Measurements from ENCODE around the gene THPO.

Gene THPO

DNA sequence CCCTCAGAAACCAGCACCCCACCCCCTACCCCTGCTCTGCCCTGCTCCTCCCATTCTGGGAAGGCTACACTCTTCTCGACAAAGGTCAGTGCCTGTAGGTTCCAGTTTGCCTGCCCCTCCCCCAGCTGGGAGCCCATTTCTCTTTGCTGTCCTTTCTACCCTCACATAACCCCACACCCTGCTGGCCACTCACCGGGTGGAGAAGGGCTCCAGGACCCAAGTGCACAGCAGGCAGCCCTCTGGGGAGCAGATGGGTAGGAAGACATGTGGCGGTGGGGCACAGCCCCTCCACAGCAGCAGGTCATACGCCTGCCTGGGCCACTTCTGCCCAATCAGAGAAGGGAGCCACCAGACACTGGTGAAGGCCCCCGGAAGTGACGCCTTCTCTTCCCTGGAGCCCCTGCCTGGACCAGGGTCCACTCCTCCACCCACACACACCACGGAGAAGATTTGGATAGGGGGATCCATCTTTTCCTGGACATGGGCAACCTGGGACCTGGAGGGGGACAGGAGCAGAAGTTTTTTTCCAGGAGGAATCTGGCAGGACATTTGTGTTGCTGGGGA lies at the start of gene THPO:
Gene THPO, minus strand, starts transcription at position 326 of the 564 bp plus-strand sequence. CDS start 1,948 bp downstream, outside the sequence.
- no peak for DNase-seq

DNA sequence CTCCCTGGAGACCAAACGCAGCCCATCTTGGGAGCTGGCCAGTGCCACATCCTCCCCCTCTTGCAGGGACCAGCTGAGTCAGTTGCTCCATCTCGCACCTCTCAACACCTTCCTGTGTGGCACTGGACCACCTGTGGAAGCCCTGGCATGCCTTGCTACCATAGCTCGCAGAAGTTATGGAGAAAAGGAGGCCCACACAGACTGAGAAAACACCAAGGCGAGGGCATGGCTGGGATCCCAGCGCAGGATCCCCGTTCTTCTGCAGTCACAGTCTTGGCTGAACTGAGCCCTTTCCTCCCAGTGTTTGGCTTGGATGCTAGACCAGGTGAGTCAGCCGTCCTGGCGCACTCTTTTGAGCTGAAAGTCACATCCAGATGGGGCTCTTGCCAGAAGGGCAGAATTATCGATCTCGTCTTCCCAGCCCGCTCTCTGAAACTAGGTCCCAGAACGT lies 48.7 kb upstream of the THPO start:
- no peak for DNase-seq

- no peak for DNase-seq
Observed at GRCh38 chr3:184423561-184423960, 45.6 kb upstream of the THPO start.

DNA sequence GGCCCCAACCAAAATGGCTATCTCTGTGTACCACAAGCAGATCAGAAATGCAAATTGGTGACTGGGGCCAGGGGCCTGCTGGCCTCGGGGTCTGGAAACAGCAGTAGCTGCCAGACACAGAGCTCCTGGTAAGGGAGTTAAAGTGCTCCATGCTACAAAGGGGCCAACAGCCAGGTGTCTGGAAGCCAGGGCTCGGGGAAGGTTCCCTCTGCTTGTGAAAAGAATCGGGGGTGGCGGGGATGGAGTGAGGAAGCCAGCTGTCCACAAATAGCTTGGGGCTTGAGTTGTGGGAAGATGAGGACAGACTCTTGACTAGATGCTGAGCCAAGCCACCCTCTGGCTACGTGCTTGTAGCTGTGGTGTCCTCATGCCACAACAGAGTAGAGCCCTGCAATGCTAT lies 41.2 kb upstream of the THPO start:
- no peak for DNase-seq

DNA sequence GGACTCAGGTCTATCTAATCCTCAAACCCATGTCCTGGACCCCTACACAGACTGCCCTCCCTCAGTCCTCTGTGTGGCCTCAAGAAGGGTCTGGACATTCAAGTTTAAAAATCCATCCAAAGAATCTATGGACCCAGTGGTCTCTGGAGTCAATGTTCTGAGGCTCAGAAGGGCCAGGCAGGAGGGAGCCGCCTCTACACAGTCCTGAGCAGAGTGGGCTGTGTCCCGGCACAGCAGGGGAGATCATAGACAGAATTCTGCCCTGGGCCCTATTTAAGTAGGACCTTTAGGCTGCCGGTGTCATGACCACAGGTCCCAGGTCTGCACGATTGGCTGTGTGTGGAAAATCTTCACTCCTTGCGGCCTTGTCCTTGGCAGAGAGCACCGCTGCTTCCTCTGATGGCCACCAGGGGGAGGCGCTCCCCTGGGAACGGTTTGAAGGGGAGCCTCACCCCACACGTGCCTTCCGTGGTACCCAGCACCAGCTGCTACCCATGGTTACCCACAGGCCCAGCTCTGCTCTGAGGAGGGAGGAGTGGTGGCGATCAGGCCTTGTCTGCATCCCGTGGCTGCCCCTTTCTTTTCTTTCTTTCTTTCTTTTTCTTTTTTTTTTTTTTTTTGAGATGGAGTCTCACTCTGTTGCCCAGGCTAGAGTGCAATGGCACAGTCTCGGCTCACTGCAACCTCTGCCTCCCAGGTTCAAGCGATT lies 39.8 kb upstream of the THPO start:
- DNase-seq = peak; percentile 10 to 36

DNA sequence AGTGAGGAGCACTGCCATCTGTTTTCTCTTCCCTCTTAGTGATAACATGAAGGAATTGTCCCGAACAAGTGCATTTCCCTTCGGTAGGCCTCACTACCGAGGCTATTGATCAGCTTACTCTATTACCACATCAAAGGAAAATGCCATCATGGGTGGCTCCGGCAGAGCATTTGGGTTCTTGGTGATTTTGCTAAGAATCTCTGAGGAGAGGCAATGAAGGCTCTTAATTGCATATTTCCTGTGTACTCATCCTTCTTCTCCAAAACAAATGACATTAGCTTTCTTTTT lies 37.1 kb upstream of the THPO start:
- no peak for DNase-seq

DNA sequence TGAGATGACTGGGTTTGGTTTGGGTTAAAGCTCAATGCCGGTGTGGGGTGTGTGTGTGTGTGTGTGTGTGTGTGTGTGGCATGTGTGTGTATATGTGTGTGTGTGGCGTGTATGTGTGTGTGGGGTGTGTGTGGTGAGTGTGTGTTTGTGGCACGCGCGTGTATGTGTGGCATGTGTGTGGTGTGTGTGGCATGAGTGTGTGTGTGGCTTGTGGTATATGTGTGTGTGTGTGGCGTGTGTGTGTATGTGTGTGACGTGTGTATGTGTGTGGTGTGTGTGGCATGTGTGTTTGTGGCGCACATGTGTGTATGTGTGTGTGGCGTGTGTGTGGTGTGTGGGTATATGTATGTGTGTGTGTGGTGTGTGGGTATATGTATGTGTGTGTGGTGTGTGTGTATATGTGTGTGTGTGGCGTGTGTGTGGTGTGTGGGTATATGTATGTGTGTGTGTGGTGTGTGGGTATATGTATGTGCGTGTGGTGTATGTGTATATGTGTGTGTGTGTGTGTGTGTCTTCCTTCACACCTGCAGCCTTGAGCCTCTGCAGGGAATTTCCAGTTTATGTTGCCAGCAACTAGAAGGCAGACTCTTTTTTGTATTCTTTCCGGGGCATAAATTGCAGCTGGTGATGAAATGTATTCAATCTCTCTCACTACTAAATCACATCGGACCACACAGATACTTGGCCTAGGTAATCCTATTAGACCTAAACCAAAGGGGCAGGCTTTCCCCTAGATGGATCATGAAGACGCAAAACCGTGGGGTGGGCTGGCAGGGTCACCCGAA lies 36.6 kb upstream of the THPO start:
- no peak for DNase-seq

DNA sequence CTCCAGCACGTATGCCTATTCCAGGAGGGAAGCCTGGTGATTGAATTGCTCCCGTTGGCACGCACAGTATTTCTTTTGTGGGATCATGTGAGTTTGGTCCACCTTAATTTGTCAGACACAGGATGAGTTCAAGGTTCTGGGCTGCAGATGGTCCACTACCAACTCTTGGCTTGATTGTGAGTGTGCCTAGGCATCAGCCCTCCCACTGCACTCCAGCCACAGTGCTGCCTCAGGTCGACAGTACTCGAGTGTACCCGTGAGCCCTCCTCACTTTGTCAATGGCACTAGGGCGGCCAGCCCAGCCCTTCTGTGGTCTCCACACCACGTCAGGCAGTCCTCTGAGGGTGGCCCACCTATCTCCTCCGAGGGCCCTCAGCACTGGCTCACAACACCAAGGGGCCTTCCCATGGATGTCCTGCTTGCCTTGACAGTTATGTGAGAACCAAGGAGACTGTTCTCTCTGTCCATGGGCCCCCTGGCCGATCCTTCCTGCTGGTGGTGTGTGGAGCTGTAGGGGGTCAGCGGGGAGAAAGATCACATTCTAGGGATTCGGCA lies 32.0 kb upstream of the THPO start:
- no peak for DNase-seq

DNA sequence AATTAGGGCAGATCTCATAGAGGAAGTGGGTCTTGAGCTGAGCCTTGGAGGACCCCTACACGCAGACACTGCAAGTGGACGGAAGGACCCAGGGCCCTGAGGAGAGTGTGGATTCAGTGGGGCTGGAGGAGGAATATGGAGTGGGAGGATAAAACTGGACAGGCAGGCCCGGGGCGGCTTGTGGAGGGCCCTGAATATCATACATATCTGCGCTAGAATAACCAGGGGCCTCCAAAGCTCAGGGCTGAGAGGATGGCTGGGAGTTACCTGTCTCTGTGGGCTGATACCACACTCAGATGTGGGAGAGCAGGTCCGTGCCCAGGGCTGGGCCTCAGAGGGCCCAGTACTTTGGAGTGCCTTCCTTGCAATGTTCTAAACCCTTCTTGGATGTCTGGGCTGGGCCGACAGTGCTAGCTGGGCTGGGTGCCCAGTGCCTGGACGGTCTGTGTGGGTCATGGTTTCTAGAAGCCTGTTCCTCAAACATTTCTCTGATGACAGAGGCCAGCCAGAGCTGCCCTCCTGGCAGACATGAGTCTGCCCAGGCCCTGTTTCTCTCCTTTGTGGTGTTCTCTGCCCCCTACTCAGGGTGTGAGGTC lies 31.4 kb upstream of the THPO start:
- DNase-seq = no peak

DNA sequence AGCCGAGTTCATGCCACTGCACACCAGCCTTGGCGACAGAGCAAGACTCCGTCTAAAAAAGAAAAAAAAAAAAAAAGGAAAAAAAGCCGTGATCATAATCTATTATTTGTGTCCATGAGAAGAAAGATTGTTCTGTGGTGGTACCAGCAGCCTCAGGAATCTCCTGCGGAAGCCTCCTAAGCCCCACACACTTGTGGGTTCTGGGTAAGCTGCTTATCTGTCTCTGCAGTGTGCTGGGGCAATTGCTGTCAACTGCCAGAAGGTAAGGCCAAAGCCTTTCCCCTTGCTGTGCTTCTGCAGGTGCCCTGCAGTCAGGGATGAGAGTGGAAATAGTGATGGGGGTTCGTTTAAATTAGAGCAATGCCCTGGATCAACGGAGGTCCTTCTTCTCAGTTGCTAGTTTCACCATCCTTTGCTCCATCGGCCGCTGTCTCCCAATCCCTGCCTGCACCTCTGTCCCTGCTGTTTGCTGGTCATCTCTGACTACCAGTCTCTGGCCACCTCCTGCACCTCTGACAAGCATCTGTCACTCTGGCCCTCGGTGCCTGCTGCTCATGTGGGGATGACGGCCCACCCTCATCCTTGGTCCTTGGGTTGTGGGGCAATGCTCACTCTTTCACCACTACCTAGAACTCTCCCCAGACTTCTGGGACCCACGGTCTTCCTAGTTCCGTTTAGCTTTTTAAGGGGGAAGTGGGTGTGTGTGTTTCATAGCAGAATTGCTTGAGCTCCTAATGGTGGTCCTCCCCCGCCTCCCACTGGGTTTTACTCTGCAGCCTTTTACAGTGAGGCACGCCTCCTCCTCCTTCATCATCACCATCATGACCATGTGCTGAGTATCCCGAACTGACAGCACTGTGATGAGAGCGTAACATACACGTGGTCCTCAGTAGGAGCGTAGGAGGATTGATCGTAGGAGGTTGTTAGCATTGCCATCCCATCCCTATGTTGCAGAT lies 27.3 kb upstream of the THPO start:
- no peak for DNase-seq

- no peak for DNase-seq
Observed at GRCh38 chr3:184399410-184399809, 21.4 kb upstream of the THPO start.

- DNase-seq = no peak
Observed at GRCh38 chr3:184395320-184395660, 17.3 kb upstream of the THPO start.

DNA sequence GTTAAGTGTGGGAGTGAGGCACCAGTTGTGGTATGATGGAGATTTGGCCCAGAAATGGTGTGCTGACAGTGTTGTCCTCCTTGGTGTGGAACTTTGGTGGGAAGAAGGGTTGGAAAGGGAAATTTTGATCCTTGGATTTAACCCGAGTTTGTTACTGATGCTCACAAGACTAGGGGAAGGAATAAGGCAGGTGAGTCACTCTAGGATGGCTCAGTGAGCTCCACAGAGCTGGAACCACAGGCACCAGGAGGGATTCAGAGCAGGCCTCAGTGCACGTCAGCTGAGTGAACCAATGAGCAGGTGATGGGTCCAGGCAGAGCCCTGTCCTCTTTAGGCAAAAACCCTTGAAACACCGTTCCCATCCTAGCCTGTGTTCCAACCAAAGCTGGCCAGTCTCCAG lies 13.3 kb upstream of the THPO start:
- no peak for DNase-seq

DNA sequence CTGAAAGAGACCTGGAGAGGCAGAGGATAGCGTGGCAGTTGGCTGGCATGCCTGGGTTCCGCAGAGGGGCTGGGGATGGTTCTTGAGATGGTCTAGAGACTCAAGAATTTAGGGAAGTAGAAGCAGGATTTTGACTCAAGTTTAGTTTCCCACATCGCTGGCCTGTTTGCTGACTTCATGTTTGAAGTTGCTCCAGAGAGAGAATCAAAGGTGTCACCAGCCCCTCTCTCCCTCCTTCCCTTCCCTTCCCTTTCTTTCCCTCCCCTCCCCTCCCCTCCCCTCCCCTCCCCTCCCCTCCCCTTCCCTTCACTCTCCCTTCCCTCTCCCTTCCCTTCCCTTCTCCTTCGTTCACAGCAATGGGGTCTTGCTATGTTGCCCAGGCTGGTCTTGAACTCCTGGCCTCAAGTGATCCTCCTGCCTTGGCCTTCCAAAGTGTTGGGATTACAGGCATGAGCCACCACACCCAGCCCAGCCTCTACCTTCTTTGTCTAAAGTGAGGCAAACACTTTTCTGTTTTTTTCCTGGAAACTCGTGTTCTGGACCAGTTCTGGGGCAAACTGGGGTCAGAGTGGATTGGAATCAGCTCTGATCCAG lies 12.0 kb upstream of the THPO start:
- DNase-seq = no peak

DNA sequence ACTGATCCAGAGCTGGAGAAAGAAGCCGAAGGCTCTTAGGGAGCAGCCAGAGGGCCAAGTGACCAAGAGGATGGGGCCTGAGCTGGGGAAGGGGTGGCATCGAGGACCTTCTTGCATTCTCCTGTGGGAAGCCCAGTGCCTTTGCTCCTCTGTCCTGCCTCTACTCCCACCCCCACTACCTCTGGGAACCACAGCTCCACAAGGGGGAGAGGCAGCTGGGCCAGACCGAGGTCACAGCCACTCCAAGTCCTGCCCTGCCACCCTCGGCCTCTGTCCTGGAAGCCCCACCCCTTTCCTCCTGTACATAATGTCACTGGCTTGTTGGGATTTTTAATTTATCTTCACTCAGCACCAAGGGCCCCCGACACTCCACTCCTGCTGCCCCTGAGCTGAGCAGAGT lies 11.4 kb upstream of the THPO start:
- DNase-seq = no peak

- no peak for DNase-seq
Observed at GRCh38 chr3:184388936-184389230, 10.9 kb upstream of the THPO start.

DNA sequence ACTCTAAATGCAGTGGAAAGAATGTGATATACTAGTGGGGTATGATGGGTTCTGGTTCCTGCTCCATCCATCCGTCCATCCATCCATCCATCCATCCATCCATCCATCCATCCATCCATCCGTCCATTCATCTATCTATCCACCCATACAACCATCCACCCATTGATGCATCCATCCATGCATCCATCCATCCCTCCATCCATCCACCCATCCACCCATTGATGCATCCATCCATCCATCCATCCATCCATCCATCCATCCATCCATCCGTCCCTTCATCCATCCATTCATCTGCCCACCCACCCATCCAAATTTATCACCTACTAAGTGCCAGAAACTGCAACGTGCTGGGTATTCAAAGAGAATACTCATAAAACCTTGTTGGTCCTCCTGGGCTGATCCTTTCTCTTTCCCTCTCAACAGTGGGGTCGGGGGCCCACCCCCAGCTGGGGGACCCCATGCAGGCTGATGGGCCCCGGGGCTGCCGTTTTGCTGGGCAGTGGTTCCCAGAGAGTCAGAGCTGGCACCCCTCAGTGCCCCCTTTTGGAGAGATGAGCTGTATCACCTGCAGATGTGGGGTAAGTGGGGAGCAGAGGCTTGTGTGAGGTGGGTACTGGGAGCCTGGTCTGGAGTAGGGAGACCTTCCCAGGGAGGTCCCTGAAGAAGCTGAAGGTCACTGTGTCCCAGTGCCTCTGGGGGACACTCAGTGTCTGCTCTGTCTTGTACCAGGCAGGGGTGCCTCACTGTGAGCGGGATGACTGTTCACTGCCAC lies 10.3 kb upstream of the THPO start:
- no peak for DNase-seq

- no peak for DNase-seq
Observed at GRCh38 chr3:184387174-184387714, 9.2 kb upstream of the THPO start.

- DNase-seq = no peak
Observed at GRCh38 chr3:184386047-184386806, 8.2 kb upstream of the THPO start.

- DNase-seq = no peak
Observed at GRCh38 chr3:184384856-184385422, 6.9 kb upstream of the THPO start.
